Pancreas (tissue), 10 donors: Measurements from ENCODE around the gene CLEC6A. TPM values are rescaled to one million over a fixed set of nuclear protein-coding genes. Genes with fewer than 3 reads are reported as not detected.
A peak's percentile ranks its signal among the peaks of the same experiment; 100 is the strongest.

ENCODE experiments used
- ATAC-seq, 4 donors: fragments of 200-7000 bp; cut with Tn5 transposase; one replicate each; pipeline versions ENCODE4 v1.8.0 to v1.9.1; 2020; ENCODE audit warnings: mild to moderate bottlenecking in 4 of 4, moderate library complexity in 4 of 4
- DNase-seq, 6 donors: peaks; one replicate each; pipeline ENCODE4 v3.0.0-alpha.2; 2020
- FAIRE-seq: peaks from 2 replicates; lab custom pipeline; 2012; peaks lifted over from hg19 to GRCh38; lab: Jason Lieb, UNC
- H3K27ac ChIP-seq, 4 donors: fragments of 200-600 bp; sonication (generic); 1 replicate in 3 of 4; 2 replicates in 1 of 4; pipeline versions ENCODE4 v1.5.0 to v1.8.0; 2020
- H3K27me3 ChIP-seq, 4 donors: fragments of 200-600 bp; one replicate each; pipeline ENCODE4 v1.8.0; 2021
- H3K36me3 ChIP-seq, 3 donors: fragments of 200-600 bp; sonication (generic) in 1 of 3; one replicate each; pipeline versions ENCODE4 v1.5.0 to v1.8.0; 2020 to 2021
- H3K4me1 ChIP-seq, 3 donors: fragments of 200-600 bp; one replicate each; pipeline ENCODE4 v1.8.0; 2021
- H3K4me3 ChIP-seq, 4 donors: fragments of 200-600 bp; sonication (generic) in 2 of 4; one replicate each; pipeline versions ENCODE4 v1.5.0 to v1.8.0; 2020 to 2021
- H3K9me3 ChIP-seq, 4 donors: fragments of 200-600 bp; one replicate each; pipeline ENCODE4 v1.8.0; 2021
- WGBS, 2 donors: extraction: QIAGEN DNeasy Blood & Tissue Kit; methylation state at CpG; one replicate each; pipeline ENCODE4 v1.1.7; 2013; 5-methylcytosine and 5-hydroxymethylcytosine counted together
- intact Hi-C, 3 donors: fragments of 100-400 bp; cut with DNase I; formaldehyde crosslinking; loops; one replicate each; pipeline versions ENCODE4 v1.11.1 to v1.14.2; 2022
- polyA plus RNA-seq, 2 donors: library from polyadenylated mRNA; stranded (reverse); fragments of 200-250 nt; gene quantifications; one replicate each; pipeline ENCODE4 v1.2.3, GENCODE V29; 2013
- total RNA-seq, 6 donors: library from RNA; stranded (reverse); fragmentation: NEBNext Ultra II Directional in 4 of 6; extraction: Animal tissue kit (Norgen Biotek cat#: 25700) in 4 of 6; gene quantifications; one replicate each; pipeline versions ENCODE4 v1.2.1 to v1.2.4, GENCODE V29; 2021 to 2023
- TF ChIP-seq, protein P1 (sequence below), 4 donors: fragments of 200-600 bp; sonication (generic) in 3 of 4; IDR thresholded peaks; one replicate each; pipeline versions ENCODE4 v1.5.0 to v1.8.0; 2021; ENCODE audit warnings: antibody characterized with exemption in 4 of 4
- donor health status: healthy with polysubstance abuse.
- donor health status: DM: no; HTN: no; CAD: no; lungs with moderate emphysema.
- donor health status: DM: no; HTN: no; CAD: no.
- donor health status: control.
- donor health status: control.
- donor health status: Bipolar disorder and iron deficiency.
- donor health status: DM: yes; HTN: yes; CAD: no.
- donor health status: DM: no; HTN: no; CAD: no.
- donor health status: DM: no; HTN: no; CAD: no.
- donor health status: DM: yes; HTN: yes; CAD: no.

CLEC6A gene
- total and polyA plus RNA-seq, 8 donors, result not detected

GRCh38 chr12:8446642-8447547 is 8.9 kb upstream of the CLEC6A start:
- H3K9me3 ChIP-seq, result no peaks in the 10 kb centered on the region
- H3K36me3 ChIP-seq, result no peaks in the 10 kb centered on the region
- no peak for DNase-seq
- no peak overlapping the region for H3K27ac ChIP-seq
- H3K27me3 ChIP-seq, result no peaks in the 10 kb centered on the region
- TF ChIP-seq, protein P1, sequence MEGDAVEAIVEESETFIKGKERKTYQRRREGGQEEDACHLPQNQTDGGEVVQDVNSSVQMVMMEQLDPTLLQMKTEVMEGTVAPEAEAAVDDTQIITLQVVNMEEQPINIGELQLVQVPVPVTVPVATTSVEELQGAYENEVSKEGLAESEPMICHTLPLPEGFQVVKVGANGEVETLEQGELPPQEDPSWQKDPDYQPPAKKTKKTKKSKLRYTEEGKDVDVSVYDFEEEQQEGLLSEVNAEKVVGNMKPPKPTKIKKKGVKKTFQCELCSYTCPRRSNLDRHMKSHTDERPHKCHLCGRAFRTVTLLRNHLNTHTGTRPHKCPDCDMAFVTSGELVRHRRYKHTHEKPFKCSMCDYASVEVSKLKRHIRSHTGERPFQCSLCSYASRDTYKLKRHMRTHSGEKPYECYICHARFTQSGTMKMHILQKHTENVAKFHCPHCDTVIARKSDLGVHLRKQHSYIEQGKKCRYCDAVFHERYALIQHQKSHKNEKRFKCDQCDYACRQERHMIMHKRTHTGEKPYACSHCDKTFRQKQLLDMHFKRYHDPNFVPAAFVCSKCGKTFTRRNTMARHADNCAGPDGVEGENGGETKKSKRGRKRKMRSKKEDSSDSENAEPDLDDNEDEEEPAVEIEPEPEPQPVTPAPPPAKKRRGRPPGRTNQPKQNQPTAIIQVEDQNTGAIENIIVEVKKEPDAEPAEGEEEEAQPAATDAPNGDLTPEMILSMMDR (IDR thresholded peaks at IDR 0.05), result no peak
- H3K4me3 ChIP-seq, result no peak overlapping the region
- intact Hi-C loops, result no loop called here
- FAIRE-seq, result no peak
- no peaks in the 10 kb centered on the region for H3K4me1 ChIP-seq
- WGBS, 2 donors, result 76 to 84% methylated on average over 32 to 35 of the region's 35 CpGs
- ATAC-seq, result no peak

DNA sequence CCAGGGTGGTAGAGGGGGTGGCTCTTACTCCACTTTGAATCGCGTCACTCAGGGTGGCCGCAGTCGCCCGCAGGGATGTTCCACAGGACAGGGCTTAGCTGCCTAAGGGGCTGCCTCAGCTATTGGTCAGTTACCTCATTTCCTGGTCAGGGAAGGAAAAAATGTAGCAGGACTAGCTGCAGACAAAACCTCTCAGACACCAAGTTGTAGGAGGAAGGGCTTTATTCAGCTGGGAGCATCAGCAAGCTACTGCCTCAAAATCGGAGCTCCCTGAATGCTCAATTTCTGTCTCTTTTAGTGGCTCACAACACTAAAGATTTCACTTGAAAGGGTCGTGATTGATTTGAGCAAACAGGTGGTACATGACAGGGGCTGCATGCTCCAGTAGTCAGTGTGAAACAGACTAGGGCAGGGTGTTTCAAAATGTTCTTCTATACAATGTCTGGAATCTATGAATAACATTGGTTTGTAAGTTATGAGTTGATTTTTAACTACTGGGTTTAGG is 6.4 kb upstream of the CLEC6A start:
- DNase-seq, result no peak
- no peak overlapping the region for H3K4me3 ChIP-seq
- WGBS, 2 donors, result 50 to 53% methylated on average over 7 of the region's 7 CpGs
- no peaks in the 10 kb centered on the region for H3K9me3 ChIP-seq
- H3K27ac ChIP-seq, result peak overlapping the region in 3 of 4 donors; percentile 28 to 60 (median 44)
- no peaks in the 10 kb centered on the region for H3K4me1 ChIP-seq
- intact Hi-C loops, result no loop called here
- TF ChIP-seq, protein P1 (IDR thresholded peaks at IDR 0.05), result no peak
- H3K36me3 ChIP-seq, result no peaks in the 10 kb centered on the region
- H3K27me3 ChIP-seq, result no peaks in the 10 kb centered on the region
- no peak for FAIRE-seq
- ATAC-seq, result peak in 2 of 4 donors; percentile 47 to 51

DNA sequence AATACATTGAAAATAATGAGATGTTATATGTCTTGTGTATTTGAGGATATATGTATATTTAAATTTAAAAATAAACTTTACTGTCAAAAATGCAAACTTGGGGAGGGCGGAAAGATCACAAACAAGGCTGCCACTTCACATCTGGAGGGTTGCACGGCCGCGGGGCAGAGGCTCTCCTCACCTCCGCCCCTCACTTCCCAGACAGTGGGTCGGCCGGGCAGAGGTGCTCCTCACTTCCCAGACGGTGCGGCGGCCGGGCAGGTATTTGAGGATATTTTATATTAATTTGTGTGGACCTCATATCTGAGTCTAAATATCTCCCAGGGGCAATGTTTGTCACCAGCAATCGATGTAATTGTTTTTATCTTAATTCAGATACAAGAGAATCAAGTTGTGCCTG is 3.7 kb upstream of the CLEC6A start:
- Histone ChIP-seq H3K27ac (no peak overlapping the region), H3K36me3 (no peaks in the 10 kb centered on the region), H3K27me3 (no peaks in the 10 kb centered on the region), H3K9me3 (no peaks in the 10 kb centered on the region), H3K4me3 (no peak overlapping the region), H3K4me1 (no peaks in the 10 kb centered on the region)
- TF ChIP-seq, protein P1 (IDR thresholded peaks at IDR 0.05), result no peak
- FAIRE-seq, result no peak
- 85 to 93% methylated on average over 12 of the region's 12 CpGs for WGBS, 2 donors
- intact Hi-C loops, result no loop called here
- DNase-seq, result no peak
- ATAC-seq, result no peak

- TF ChIP-seq, protein P1 (IDR thresholded peaks at IDR 0.05), result no peak
- Histone ChIP-seq H3K4me1 (no peaks in the 10 kb centered on the region), H3K27me3 (no peaks in the 10 kb centered on the region), H3K27ac (no peak overlapping the region), H3K36me3 (no peaks in the 10 kb centered on the region), H3K4me3 (no peak overlapping the region), H3K9me3 (no peaks in the 10 kb centered on the region)
- DNase-seq, result no peak
- intact Hi-C loops, result no loop called here
- FAIRE-seq, result no peak
- WGBS, 2 donors, result 52 to 55% methylated on average over 4 of the region's 4 CpGs
- peak in 2 of 4 donors; percentile 37 to 39 for ATAC-seq
Observed at GRCh38 chr12:8453021-8453513, 2.7 kb upstream of the CLEC6A start.
